RWPE1 (cell line): ENCODE results near the gene CHRNA4.
A peak's percentile ranks its signal among the peaks of the same experiment; 100 is the strongest.
"Not testable (repeated sequence)": the region's sequence is repeated elsewhere in the genome, so short reads cannot be mapped to it uniquely, and the experiment has no call there.

Source experiments
- CTCF ChIA-PET: fragments of 350-600 bp; sonication (Branson Sonifier 250); formaldehyde crosslinking; extraction: SDS; loops from one replicate; lab custom pipeline; 2021; lab: Yijun Ruan, JAX
- POLR2A ChIA-PET: fragments of 400-600 bp; formaldehyde crosslinking; extraction: SDS; loops from one replicate; lab custom pipeline; 2020; ENCODE audit warnings: antibody characterized with exemption; ENCODE audit not compliant: low non-redundant PET; lab: Yijun Ruan, JAX
- DNase-seq: peaks from one replicate; pipeline ENCODE4 v3.0.0; 2012; ENCODE audit warnings: low spot score
- H3K27ac ChIP-seq: fragments of 450-650 bp; 2 replicates; pipeline ENCODE4 v1.5.1; 2017
- TF ChIP-seq, protein P1 (sequence below): fragments of 450-650 bp; conservative IDR thresholded peaks from 2 replicates; pipeline ENCODE4 v1.5.1; 2017; ENCODE audit warnings: low read depth, mild to moderate bottlenecking

Gene CHRNA4

DNA sequence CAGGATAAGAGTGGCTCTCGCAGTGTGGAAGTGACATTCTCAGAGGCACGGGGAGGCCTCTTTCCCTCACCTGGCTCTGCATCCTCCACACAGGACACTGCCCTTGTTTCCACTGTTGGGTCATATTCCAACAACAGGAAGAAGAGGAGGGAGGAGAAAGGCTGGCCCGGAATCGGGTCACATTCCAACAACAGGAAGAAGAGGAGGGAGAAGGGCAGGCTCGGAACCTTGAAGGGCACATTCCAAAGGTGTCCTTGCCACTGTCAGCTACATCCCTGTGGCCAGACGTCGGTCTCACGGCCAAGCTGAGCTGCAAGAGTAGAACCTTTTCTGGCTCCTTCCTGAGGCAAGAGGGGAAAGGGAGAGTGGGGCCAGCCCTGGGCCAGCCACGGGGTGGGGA lies 25.4 kb downstream of the CHRNA4 start:
- CTCF ChIA-PET: no interaction called here
- TF ChIP-seq, protein P1, sequence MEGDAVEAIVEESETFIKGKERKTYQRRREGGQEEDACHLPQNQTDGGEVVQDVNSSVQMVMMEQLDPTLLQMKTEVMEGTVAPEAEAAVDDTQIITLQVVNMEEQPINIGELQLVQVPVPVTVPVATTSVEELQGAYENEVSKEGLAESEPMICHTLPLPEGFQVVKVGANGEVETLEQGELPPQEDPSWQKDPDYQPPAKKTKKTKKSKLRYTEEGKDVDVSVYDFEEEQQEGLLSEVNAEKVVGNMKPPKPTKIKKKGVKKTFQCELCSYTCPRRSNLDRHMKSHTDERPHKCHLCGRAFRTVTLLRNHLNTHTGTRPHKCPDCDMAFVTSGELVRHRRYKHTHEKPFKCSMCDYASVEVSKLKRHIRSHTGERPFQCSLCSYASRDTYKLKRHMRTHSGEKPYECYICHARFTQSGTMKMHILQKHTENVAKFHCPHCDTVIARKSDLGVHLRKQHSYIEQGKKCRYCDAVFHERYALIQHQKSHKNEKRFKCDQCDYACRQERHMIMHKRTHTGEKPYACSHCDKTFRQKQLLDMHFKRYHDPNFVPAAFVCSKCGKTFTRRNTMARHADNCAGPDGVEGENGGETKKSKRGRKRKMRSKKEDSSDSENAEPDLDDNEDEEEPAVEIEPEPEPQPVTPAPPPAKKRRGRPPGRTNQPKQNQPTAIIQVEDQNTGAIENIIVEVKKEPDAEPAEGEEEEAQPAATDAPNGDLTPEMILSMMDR: no peak

DNA sequence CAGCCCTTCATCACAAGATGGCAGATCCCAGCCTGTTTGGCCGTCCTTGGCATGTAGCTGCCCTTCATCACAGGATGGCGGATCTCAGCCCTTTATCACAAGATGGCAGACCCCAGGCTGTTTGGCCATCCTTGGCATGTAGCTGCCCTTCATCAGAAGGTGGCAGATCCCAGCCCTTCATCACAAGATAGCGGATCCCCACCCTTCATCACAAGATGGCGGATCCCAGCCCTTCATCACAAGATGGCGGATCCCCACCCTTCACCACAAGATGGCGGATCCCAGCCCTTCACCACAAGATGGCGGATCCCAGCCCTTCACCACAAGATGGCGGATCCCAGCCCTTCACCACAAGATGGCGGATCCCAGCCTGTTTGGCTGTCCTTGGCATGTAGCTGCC lies 26.1 kb downstream of the CHRNA4 start:
- DNase-seq, H3K27ac ChIP-seq, POLR2A ChIA-PET: not testable (repeated sequence)
- CTCF ChIA-PET: interaction anchor here (0.8 kb wide), 1 partner anchor 151 kb away, joined by 4 read pairs; no protein-coding TSS in a partner anchor

More for the DNA sequence above, 25.4 kb downstream of the CHRNA4 start:
- H3K27ac ChIP-seq: no peak overlapping the region
- DNase-seq: no peak
- POLR2A ChIA-PET: no interaction called here

DNA sequence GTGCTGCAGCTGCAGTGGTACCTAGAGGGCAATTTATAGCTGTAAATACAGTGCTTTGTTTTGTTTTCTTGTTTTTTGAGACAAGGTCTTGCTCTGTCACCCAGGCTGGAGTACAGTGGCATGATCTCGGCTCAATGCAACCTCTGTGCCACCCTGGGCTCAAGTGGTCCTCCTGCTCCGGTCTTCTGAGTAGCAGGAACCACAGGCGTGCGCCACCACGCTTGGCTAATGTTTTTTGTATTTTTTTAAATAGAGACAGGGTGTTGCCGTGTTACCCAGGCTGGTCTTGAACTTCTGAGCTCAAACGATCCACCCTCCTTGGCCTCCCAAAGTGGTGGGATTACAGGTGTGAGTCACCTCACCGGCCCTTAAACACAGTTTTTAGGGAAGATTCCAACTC lies 26.8 kb downstream of the CHRNA4 start:
- ChIA-PET POLR2A (no interaction called here), CTCF (interaction anchor here (0.8 to 2.6 kb wide), 3 partner anchors 26 to 151 kb away, joined by 3 to 13 read pairs (median 4); no protein-coding TSS in a partner anchor)

DNA sequence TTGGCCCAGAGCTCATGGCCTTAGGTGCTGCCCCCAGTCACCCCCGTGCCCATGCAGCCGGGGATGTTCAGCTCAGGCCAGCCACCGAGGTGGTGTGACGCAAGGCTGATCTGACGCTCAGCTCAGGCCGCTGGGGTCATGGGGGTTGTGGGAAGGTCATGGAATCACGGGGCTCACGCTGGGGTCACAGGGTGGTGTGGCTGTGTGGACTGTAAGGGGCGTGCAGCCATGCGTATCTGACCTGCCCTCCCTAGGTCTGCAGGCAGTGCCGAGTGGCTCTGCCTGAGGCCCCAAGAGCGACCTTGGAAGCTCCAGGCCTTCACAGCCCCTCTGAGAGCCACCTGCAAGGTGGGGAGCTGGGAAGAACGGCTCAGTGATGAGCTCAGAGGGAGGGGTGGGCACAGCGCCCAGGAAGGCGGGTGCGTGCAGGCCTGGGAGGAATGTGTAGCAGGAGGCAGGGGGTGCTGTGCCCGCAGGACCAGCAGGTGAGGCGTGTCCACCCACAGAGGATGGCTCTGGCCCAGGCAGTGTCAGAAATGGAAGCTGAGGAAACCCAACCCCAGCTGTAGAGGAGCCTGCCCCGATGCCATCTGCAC lies 27.8 kb downstream of the CHRNA4 start:
- ChIA-PET CTCF (interaction anchor here (0.6 to 2.6 kb wide), 7 partner anchors 23 to 310 kb away, joined by 3 to 13 read pairs (median 4); no protein-coding TSS in a partner anchor), POLR2A (interaction anchor here (0.5 kb wide), 1 partner anchor 10 kb away, joined by 4 read pairs; no protein-coding TSS in a partner anchor)
- peak; percentile 54 for DNase-seq
- H3K27ac ChIP-seq: no peak overlapping the region
- TF ChIP-seq, protein P1: no peak; the same call in 1 of the 2 replicates

More for the DNA sequence above, 26.8 kb downstream of the CHRNA4 start:
- TF ChIP-seq, protein P1: no peak
- no peak for DNase-seq
- H3K27ac ChIP-seq: no peak overlapping the region

DNA sequence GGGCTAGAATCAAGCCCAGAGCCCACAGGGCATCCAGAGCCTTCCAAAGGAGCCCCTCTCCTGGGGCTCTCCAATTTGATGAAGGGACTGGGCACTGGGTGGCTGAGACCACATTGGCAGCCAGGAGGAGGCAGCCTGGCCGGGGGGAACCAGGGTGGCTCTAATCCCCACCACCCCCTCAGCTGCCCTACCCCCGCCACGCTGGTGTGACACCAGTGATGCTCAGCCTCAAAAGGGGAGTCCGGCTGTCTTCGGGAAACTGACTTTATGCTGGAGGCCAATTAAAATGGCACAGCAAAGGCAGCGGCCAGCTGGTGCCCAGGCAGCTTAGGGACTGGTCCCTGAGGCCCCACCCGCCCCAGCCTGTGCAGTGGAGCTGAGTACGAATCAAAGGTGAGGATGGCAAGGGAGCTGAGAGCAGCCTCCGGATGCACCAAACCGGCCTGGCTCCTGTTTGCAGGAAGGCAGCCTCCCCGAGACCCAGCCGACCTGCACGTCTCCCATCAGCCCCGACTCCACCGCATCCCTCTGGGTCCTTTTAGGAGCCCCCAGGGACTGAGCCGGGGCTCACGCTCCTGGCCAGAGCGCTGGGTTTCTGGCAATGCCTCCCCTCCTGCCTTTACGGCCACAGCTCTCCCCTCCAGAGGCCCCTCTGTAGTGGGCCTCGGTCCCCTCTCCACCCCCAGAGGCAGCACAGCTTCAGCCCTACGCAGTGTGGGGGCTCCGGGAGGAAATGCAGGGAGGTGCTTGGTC lies 28.5 kb downstream of the CHRNA4 start:
- H3K27ac ChIP-seq: no peak overlapping the region
- TF ChIP-seq, protein P1: no peak
- no peak for DNase-seq
- POLR2A ChIA-PET: no interaction called here
- CTCF ChIA-PET: interaction anchor here (0.6 to 2.6 kb wide), 6 partner anchors 22 to 311 kb away, joined by 3 to 13 read pairs (median 4); no protein-coding TSS in a partner anchor

DNA sequence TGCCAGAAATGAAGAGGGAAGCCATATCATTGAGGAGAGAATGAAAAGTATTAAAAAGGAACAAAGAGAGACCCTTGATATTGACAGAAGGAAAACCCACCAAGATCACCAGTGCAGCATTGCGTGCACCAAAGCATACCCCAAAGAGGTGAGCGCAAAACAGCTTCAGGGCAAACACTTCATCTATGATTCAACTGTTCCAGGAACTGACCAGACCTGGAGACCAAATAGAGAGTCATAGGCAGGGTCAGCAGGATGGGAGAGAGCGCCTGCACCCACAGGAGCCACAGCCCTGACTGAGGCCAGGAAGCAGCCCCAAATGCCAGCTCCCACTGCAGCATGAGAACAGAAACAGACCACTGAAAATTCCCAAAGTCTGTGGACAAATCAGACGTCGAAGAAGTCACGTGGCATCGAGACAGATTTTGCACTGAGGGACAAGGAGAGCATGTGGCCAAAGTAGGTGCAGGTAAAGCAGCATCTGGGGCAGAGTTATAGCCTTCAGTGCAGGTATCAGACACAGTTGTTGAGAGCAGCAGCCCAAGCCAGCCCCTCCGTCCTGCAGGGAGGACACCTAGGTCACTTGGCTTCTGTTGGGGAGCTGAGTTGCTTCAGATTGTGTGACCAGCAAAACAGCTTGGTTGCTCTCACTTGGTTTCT lies 29.3 kb downstream of the CHRNA4 start:
- H3K27ac ChIP-seq: no peak overlapping the region
- TF ChIP-seq, protein P1: no peak
- ChIA-PET CTCF (interaction anchor here (0.6 to 2.6 kb wide), 4 partner anchors 21 to 165 kb away, joined by 4 to 13 read pairs (median 4); no protein-coding TSS in a partner anchor), POLR2A (no interaction called here)
- no peak for DNase-seq
